GM15510 (cell line): ENCODE data around the gene CKLF.

Source experiments
- POLR2A ChIP-seq: IDR thresholded peaks from 3 replicates; pipeline ENCODE4 v1.6.1; 2011; ENCODE audit warnings: borderline replicate concordance; ENCODE audit not compliant: insufficient read length; ENCODE audit errors: extremely low read depth

The CKLF gene

DNA sequence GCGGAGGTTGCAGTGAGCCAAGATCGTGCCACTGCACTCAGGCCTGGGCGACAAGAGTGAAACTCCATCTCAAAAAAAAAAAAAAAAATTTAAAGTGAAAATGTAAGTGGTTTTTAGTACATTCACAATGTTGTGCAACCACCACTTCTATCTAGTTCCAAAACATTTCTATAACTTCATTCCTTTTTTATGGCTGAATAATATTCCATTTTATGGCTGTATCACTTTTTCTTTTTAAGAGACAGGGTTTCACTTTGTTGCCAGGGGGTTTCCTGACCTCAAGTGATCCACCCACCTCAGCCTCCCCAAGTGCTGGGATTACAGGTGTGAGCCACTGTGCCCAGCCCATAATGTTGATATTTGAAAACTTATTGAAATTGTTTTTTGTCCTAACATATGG lies 40.4 kb downstream of the CKLF start:
- TF ChIP-seq POLR2A = no peak

DNA sequence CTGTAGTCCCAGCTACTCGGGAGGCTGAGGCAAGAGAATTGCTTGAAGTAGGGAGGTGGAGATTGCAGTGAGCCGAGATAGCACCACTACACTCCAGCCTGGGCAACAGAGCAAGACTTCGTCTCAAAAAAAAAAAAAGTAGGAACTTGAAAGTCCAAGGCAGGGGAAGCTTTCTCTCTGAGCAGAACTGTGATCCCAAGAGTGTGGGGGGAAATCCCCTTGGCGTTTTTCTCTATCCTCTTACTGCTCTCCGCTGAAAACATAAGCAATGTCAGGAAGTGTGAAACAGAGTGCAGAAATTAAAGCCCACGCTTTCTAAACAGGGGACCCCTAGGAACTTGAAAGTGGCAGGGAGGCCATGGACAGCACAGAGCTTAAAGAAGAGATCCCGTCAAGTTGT lies 42.4 kb downstream of the CKLF start:
- TF ChIP-seq POLR2A = no peak

DNA sequence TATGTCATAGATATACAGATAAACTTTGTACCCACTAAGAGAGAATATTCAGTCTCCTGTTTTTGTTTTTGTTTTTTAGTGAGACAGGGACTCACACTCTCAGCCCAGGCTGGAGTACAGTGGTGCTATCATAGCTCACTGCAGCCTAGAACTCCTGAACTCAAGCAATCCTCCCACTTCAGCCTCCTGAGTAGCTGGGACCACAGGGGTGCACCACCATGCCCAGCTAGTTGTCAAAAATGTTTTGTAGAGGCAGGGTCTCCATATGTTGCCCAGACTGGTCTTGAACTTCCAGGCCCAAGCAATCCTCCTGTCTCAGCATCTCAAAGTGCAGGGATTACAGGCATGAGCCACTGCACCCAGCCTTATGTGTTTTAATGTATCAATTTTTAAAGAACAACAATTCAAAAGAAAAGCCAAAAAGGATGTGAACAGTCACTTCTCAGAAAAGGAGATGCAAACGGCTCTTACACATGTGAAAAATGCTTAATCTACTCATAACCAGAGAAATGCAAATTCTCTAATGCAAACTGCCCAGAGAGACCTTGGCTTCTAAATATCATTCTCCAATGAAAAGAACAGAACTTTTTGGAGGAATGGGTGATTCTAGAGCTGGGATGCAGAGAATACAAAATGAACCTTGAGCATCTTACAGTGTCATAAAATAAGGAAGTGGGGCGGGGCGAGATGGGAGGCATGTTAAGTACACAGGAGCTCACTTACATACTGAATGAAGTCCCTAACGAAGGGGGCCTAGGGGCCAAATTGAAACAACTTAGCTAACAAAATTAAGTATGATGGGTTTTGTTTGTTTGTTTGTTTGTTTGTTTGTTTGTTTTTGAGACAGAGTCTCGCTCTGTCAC lies 44.8 kb downstream of the CKLF start:
- TF ChIP-seq POLR2A = no peak

DNA sequence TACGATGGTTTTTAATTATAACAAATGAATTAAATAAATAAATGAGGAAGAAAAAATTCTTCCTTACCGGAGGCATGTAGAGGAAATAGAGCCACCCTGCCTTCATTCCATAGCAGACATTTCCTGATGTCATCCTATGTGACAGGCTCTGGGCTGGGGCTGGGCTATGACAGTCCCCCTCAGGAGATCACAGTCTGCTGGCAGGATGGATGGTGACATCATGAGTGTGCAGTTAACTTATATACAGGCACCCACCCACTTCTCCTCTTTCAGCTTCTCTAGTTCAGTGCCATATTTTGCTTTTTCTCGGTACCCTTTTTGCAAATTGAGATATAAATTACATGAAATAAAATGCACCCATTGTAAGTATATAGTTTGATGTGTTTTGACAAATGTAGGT lies 45.7 kb downstream of the CKLF start:
- TF ChIP-seq POLR2A = no peak

DNA sequence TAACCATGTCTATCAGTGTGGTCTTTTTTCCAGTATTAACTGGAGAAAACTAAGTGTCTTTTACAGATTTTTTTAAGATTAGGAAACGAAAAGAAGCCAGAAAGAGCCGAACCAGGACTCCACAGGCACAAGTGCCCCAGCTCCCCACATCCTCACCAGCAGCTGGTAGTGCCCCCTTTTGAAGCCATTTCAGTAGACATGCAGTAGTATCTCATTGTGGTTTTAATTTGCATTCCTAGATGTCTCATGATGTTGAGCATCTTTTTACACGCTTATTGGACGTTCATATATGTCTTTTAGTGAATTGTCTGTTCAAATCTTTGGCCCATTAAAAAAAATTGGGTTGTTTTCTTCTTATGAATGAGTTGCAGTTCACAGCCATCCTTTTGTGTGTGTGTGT lies 47.4 kb downstream of the CKLF start:
- no peak for TF ChIP-seq POLR2A

DNA sequence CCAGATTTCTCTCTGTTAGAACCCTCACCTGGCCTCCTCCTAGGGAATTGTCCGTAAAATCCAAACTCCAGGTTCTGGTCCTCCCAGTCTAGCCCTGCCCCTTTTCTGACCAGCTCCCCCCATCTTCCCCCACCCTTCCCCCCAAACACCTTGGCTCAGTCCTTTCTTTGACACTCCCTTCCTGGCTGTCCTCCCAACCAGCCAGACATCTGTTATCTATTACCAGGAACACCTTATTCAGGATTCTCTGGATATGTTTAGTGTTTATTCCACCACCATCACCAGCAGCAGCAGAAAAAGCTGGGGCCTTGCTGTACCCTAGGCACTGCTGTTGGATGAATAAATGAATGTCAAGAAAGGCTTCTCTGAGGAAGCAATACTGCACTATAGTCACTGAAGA lies 48.1 kb downstream of the CKLF start:
- TF ChIP-seq POLR2A = no peak

DNA sequence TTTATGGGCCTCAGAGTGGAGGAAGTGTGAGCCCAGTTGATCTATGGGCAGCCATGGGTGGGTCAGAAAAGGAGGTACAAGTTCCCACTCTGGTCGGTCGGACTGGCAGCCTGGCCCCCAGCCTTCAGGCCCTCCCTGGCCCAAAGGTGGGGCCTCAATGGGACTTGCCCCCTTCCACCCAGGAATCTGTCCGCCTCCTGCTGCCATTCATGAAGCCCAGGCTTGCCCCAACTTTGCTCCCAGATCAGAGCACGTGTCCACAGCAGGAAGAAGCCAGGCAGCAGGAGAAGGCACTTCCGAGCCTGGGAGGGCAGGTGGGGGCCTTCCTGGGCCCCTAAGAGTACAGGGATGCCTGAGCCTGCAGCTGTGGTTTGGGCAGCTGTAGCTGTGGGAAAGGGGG lies 49.1 kb downstream of the CKLF start:
- TF ChIP-seq POLR2A = no peak

DNA sequence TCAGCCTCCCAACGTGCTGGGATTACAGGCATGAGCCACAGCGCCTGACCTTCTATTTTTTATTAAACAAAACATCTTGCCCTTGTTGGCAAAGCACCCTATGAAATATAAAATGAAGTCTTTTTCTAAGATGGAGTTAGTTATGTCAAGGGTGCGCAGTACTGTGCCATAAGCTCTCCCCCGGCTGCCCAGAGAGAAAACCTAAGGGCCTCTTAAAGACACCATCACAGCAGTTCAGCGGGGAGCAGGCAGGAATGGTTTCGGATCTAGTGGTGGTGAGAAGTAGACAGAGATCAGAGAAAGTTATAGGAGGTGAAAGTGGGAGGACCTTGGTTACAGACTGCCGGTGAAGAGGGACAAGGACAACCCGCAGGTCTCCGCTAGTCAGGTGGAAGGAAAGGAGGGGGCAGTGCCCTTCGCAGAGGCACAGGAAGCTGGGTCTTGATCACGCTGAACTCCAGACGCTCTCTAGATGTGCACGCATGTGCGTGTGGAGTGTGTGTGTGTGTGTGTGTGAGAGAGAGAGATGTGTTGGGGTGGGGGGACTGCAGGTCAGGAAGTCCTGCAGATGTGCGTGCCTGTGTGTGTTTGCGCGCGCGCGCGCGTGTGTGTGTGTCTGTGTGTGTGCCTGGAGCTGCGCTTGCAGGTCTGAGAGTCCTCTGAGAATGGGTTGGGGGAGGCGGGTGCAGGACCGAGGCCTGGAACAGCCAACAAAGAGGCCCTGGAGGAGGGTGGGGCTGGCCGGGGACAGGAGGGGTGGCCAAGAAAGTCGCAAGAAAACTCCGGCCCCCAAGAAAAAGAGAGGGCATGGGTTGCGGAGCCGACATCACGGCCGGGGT lies 51.4 kb downstream of the CKLF start:
- TF ChIP-seq POLR2A = peak; percentile 23

DNA sequence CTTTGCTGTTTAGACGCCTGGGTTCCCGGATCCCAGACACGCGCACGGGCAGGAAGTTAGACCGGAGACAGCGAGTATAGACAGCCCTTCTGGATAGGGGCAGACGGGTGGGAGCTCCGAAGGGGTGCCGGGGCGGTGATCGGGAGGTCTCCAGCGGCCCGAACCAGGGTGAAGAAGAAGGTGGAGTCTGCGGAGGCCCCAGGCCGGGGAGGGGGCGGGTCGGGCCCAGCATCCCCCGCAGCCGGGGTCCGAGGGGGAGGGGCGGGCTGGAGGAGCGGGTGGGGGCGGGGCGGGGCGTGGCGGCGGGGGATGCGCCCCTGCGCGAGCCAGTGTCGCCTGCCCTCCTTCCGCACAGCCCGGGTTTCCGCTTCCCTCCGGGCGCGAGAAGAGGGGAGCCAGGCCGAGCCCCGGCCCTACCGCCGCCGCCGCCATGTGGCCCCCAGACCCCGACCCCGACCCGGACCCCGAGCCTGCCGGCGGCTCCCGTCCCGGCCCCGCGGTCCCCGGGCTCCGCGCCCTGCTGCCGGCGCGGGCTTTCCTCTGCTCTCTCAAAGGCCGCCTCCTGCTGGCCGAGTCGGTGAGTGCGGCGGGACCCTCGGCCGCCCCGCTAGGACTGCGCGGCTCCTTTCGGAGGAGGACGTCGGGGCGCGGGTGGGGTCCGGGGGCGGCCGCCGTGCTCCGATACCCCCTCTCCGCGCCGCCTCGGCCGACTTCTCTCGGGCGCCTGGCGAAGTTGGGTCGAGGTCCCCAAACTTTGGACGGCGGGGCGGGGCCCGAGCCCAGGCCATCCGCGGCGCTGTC lies 52.2 kb downstream of the CKLF start, which contains the start of gene CMTM3:
Gene CMTM3, plus strand, starts transcription at position 329 of the 801 bp plus-strand sequence. Its CDS starts 102 bp downstream, at position 431.
- TF ChIP-seq POLR2A = peak; percentile 24

DNA sequence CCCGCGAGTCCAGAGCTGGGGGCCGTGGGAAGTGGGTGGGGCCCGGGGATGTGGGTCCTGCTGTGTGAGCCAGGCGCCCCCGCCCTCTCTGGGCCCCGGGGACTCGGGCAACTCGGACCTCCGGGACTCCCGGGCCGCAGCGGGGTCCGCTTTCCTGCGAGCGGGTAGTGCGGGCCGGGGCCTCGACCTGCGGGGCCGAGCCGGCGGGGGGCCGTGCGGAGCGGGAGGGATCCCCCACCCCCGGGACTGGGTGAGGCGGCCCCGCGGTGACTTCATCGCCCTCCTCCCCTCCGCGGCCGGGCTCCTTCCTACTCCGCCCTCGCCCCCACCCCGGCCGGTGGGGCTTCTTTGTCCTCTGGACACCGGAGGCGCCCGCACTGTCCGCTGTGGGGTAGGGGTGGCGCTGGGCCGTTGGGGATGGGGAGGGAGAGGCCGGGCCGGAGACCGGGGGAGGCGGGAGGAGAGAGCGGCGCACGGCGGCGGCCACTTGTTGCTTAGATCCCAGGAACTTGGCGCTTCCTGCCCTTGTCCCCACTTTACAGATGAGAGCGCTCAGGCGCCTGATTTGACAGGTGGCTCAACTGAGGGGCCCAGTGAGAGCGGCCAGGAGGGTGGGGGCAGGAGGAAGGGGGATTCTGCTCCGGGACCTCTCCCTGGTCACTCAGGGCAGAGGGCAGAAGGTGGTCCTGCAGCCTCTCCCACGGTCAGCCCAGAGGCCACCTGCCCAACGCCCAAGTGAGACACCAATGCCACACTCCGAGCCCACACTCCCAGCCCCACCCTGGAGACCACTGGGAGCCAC lies 53.0 kb downstream of the CKLF start:
- no peak for TF ChIP-seq POLR2A

DNA sequence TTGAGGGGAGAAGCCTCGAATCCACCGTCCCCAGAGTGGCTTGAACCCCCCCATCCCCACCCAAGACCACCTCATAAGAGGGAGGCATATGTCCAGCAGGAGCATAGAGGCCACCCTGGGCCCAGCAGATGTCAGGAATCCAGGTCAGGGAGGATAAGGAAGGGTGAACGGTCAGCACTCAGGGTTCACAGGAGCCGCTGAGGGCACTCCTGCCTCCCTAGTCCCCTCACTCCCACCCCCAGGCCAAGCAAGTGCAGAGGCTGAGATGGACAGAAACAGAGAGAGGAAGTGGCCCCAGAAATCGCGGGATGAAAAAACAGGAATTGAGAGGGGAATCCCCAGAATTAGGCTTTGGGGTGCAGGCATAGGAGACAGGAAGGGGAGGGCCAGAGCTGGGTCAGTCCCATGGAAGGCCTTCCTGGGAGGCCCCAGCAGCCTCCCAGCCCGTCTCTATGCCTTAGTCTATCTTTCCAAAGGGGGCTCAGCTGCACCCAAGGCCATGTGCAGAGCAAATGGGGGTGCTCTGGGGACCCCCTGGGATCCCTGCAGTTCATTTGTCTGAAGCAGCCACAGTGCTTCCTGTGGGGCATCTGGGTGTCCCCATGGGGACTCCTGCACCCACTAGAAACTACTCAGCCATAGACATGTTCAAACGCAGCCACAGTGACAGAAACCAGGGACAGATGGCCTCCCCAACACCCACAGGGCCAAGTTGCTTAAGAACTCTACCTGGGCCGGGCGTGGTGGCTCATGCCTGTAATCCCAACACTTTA lies 53.8 kb downstream of the CKLF start:
- no peak for TF ChIP-seq POLR2A

DNA sequence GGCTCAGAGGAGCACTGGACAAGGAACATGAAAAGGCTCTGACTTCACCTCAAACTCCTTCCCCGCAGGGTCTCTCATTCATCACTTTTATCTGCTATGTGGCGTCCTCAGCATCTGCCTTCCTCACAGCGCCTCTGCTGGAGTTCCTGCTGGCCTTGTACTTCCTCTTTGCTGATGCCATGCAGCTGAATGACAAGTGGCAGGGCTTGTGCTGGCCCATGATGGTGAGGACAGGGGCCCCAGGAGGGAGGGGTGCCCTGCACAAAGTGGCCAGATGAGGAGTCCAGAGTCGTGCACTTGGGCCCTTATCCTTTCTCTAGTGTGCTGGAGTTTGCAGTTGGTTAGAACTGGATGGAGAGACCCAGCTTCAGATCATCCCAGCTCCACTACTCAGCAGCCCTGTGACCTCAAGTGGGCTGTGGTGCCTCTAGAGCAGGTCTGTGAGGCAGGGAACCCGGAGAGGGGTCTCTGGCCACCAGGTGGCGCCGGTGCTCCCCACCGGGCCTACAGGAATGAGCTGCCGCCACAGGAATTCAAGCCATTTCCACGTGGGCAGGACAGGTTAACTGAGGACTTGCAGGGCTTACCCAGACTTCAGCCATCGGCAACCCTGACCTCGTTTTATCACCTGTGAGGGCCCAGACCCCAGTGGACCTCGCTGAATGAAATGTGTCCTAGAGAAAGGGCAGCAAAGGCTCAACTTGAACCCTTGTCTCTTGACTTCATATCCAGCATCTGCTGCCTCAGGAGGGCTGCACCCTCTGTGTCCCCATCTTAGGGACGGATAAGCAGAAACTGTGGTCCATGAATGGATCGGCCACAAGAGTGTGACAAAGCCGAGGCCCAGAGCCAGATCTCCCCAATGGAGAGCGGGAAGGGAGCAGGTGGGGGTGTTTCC lies 56.1 kb downstream of the CKLF start:
- no peak for TF ChIP-seq POLR2A
